Eye (tissue), 1 donor: Measurements from ENCODE around the gene COL2A1.

Source experiments
- DNase-seq: peaks from one replicate; pipeline ENCODE4 v3.0.0-alpha.2; 2015

The COL2A1 gene

GRCh38 chr12:48004053-48004941 is at the start of gene COL2A1:
Gene COL2A1 (minus strand): TSS chr12:48004476. CDS start chr12:48004321, 155 bp downstream.
- DNase-seq = peak; percentile 88

GRCh38 chr12:48053883-48054282 is 49.6 kb upstream of the COL2A1 start:
- no peak for DNase-seq

GRCh38 chr12:48053122-48053521 is 48.8 kb upstream of the COL2A1 start:
- DNase-seq = no peak

GRCh38 chr12:48051681-48052080 is 47.4 kb upstream of the COL2A1 start:
- DNase-seq = no peak

- no peak for DNase-seq
These were observed 45.9 kb upstream of the COL2A1 start for GRCh38 chr12:48050174-48050573.

GRCh38 chr12:48045965-48046518 is 41.8 kb upstream of the COL2A1 start:
- no peak for DNase-seq

- DNase-seq = no peak
These were observed 41.0 kb upstream of the COL2A1 start for GRCh38 chr12:48045061-48045846.

- no peak for DNase-seq
These were observed 40.1 kb upstream of the COL2A1 start for GRCh38 chr12:48044396-48044795.

GRCh38 chr12:48043771-48044170 is 39.5 kb upstream of the COL2A1 start:
- no peak for DNase-seq

GRCh38 chr12:48041591-48042423 is 37.5 kb upstream of the COL2A1 start:
- no peak for DNase-seq

- no peak for DNase-seq
These were observed 36.1 kb upstream of the COL2A1 start for GRCh38 chr12:48040354-48040753.

- DNase-seq = no peak
These were observed 34.9 kb upstream of the COL2A1 start for GRCh38 chr12:48039151-48039550.

GRCh38 chr12:48038085-48038484 is 33.8 kb upstream of the COL2A1 start:
- DNase-seq = no peak

GRCh38 chr12:48037267-48037915 is 33.1 kb upstream of the COL2A1 start:
- DNase-seq = peak; percentile 92

- DNase-seq = no peak
These were observed 32.5 kb upstream of the COL2A1 start for GRCh38 chr12:48036818-48037217.

- no peak for DNase-seq
These were observed 30.8 kb upstream of the COL2A1 start for GRCh38 chr12:48034835-48035805.

GRCh38 chr12:48033451-48033850 is 29.2 kb upstream of the COL2A1 start:
- DNase-seq = no peak

- no peak for DNase-seq
These were observed 28.3 kb upstream of the COL2A1 start for GRCh38 chr12:48032597-48032996.

GRCh38 chr12:48031135-48031960 is 27.1 kb upstream of the COL2A1 start:
- no peak for DNase-seq

- no peak for DNase-seq
These were observed 25.9 kb upstream of the COL2A1 start for GRCh38 chr12:48030173-48030650.
